SK-N-SH (cell line): Measurements from ENCODE around the gene RPP25.

Source experiments
- CTCF ChIP-seq: fragments of 200-600 bp; sonication (generic); IDR thresholded peaks from 2 replicates; pipeline ENCODE4 v1.6.1; 2017; ENCODE audit warnings: antibody characterized with exemption, mild to moderate bottlenecking, moderate library complexity
- PBX3 ChIP-seq: IDR thresholded peaks from 2 replicates; pipeline ENCODE4; 2012
- POLR2AphosphoS5 ChIP-seq: IDR thresholded peaks from 2 replicates; pipeline ENCODE4 v1.6.1; 2012; ENCODE audit warnings: low read depth, low read length
- RAD21 ChIP-seq: IDR thresholded peaks from 2 replicates; pipeline ENCODE4 v1.6.1; 2012; ENCODE audit warnings: mild to moderate bottlenecking, low read length
- TAF1 ChIP-seq: IDR thresholded peaks from 2 replicates; pipeline ENCODE4 v1.6.1; 2012; ENCODE audit warnings: low read depth, mild to moderate bottlenecking, low read length, moderate library complexity, borderline replicate concordance
- TF ChIP-seq, protein P1 (sequence below): fragments of 150-350 bp; IDR thresholded peaks from 2 replicates; pipeline ENCODE4 v1.6.1; 2017; ENCODE audit warnings: antibody characterized with exemption, low read length, low read depth, borderline replicate concordance

- no peak for TF ChIP-seq RAD21
- no peak for TF ChIP-seq PBX3
- TF ChIP-seq CTCF, result no peak
- TF ChIP-seq TAF1, result no peak
- no peak for TF ChIP-seq POLR2AphosphoS5
- TF ChIP-seq, protein P1, sequence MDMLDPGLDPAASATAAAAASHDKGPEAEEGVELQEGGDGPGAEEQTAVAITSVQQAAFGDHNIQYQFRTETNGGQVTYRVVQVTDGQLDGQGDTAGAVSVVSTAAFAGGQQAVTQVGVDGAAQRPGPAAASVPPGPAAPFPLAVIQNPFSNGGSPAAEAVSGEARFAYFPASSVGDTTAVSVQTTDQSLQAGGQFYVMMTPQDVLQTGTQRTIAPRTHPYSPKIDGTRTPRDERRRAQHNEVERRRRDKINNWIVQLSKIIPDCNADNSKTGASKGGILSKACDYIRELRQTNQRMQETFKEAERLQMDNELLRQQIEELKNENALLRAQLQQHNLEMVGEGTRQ, result no peak
These were observed 6.6 kb upstream of the RPP25 start for GRCh38 chr15:74963213-74963612.
